HEK293 (cell line): Measurements from ENCODE around the gene CYP2D6.
"Not testable (repeated sequence)": the region's sequence is repeated elsewhere in the genome, so short reads cannot be mapped to it uniquely, and the experiment has no call there.

Experiments used
- CTCF ChIA-PET: fragments of 350-600 bp; formaldehyde crosslinking; extraction: SDS; loops from one replicate; lab custom pipeline; 2021; ENCODE audit warnings: antibody characterized with exemption; lab: Yijun Ruan, JAX
- POLR2A ChIA-PET: fragments of 300-600 bp; formaldehyde crosslinking; extraction: SDS; loops from one replicate; lab custom pipeline; 2020; ENCODE audit warnings: antibody characterized with exemption, inconsistent platforms; lab: Yijun Ruan, JAX
- H3K27ac ChIP-seq: fragments of 200-500 bp; sonication (Bioruptor generic); 2 replicates; pipeline ENCODE4 v1.5.1; 2014; ENCODE audit warnings: low read depth, low read length, control low read depth, inconsistent platforms; ENCODE audit errors: extremely low read depth
- H3K36me3 ChIP-seq, 2 experiments: fragments of 200-500 bp in 1 of 2; sonication (Bioruptor generic) in 1 of 2; 1 replicate in 1 of 2; 2 replicates in 1 of 2; pipeline ENCODE4 v1.5.1; 2014 to 2017; ENCODE audit warnings: inconsistent platforms in 2 of 2, low read length in 2 of 2; ENCODE audit not compliant: control insufficient read depth in 2 of 2, insufficient read depth in 1 of 2
- H3K4me1 ChIP-seq: fragments of 200-500 bp; sonication (Bioruptor generic); 2 replicates; pipeline ENCODE4 v1.5.1; 2014; ENCODE audit warnings: mild to moderate bottlenecking, low read length, inconsistent platforms; ENCODE audit not compliant: control insufficient read depth, insufficient read depth
- H3K4me3 ChIP-seq: 2 replicates; pipeline ENCODE4 v1.5.1; 2011; ENCODE audit warnings: low read depth, mild to moderate bottlenecking, control low read depth, low read length, moderate library complexity
- H3K9me3 ChIP-seq: fragments of 200-500 bp; sonication (Bioruptor generic); 2 replicates; pipeline ENCODE4 v1.5.1; 2014; ENCODE audit warnings: low read depth, low read length, inconsistent platforms; ENCODE audit not compliant: control insufficient read depth, insufficient read depth
- BCL11B ChIP-seq: fragments of 450-650 bp; formaldehyde crosslinking; IDR thresholded peaks from 2 replicates; pipeline ENCODE4 v1.5.1; 2016; ENCODE audit warnings: low read depth, missing biosample characterization, missing genetic modification characterization
- BCL6B ChIP-seq: fragments of 450-650 bp; formaldehyde crosslinking; IDR thresholded peaks from 2 replicates; pipeline ENCODE4 v1.5.1; 2017; ENCODE audit warnings: missing biosample characterization, missing genetic modification characterization
- GLIS2 ChIP-seq: fragments of 450-650 bp; formaldehyde crosslinking; IDR thresholded peaks from 2 replicates; pipeline ENCODE4 v1.5.1; 2016; ENCODE audit warnings: missing biosample characterization, missing genetic modification characterization
- HOXC10 ChIP-seq: sonication (generic); formaldehyde crosslinking; IDR thresholded peaks from 2 replicates; pipeline ENCODE4 v1.8.1; 2023; ENCODE audit warnings: mild to moderate bottlenecking, missing genetic modification reagents
- REPIN1 ChIP-seq: fragments of 450-650 bp; formaldehyde crosslinking; IDR thresholded peaks from 2 replicates; pipeline ENCODE4 v1.5.1; 2017; ENCODE audit warnings: missing biosample characterization, missing genetic modification characterization, low read depth
- REST ChIP-seq: fragments of 450-650 bp; formaldehyde crosslinking; IDR thresholded peaks from 2 replicates; pipeline ENCODE4 v1.5.1; 2016; ENCODE audit warnings: missing biosample characterization, missing genetic modification characterization
- ZBTB44 ChIP-seq: fragments of 450-650 bp; IDR thresholded peaks from 2 replicates; pipeline ENCODE4 v1.5.1; 2018; ENCODE audit warnings: missing biosample characterization, mild to moderate bottlenecking, missing genetic modification characterization
- ZNF112 ChIP-seq: fragments of 450-650 bp; formaldehyde crosslinking; IDR thresholded peaks from 2 replicates; pipeline ENCODE4 v1.5.0; 2017; ENCODE audit warnings: missing biosample characterization, missing genetic modification characterization
- ZNF138 ChIP-seq: fragments of 450-650 bp; formaldehyde crosslinking; IDR thresholded peaks from 2 replicates; pipeline ENCODE4 v1.5.1; 2016; ENCODE audit warnings: missing biosample characterization, missing genetic modification characterization, borderline replicate concordance
- ZNF426 ChIP-seq: fragments of 450-650 bp; formaldehyde crosslinking; IDR thresholded peaks from 2 replicates; pipeline ENCODE4 v1.5.1; 2017; ENCODE audit warnings: missing biosample characterization, missing genetic modification characterization, mild to moderate bottlenecking, inconsistent platforms, moderate library complexity
- ZNF513 ChIP-seq: fragments of 450-650 bp; IDR thresholded peaks from 2 replicates; pipeline ENCODE4 v1.5.1; 2018; ENCODE audit warnings: missing biosample characterization, missing genetic modification characterization
- ZNF561 ChIP-seq: fragments of 450-650 bp; IDR thresholded peaks from 2 replicates; pipeline ENCODE4 v1.5.1; 2018; ENCODE audit warnings: missing biosample characterization, missing genetic modification characterization, borderline replicate concordance
- ZNF626 ChIP-seq: fragments of 450-650 bp; sonication (Bioruptor Pico); formaldehyde crosslinking; IDR thresholded peaks from 2 replicates; pipeline ENCODE4 v1.5.1; 2018; ENCODE audit warnings: missing biosample characterization, missing genetic modification characterization, inconsistent platforms
- ZNF658 ChIP-seq: fragments of 450-650 bp; formaldehyde crosslinking; IDR thresholded peaks from 2 replicates; pipeline ENCODE4; 2016; ENCODE audit warnings: missing biosample characterization, missing genetic modification characterization

CYP2D6 gene

GRCh38 chr22:42141307-42142057, 10.9 kb upstream of the CYP2D6 start:
- H3K9me3 ChIP-seq, H3K27ac ChIP-seq, CTCF ChIA-PET, H3K4me3 ChIP-seq, H3K4me1 ChIP-seq, POLR2A ChIA-PET: not testable (repeated sequence)
- H3K36me3 ChIP-seq, result peaks cover 0 to 20% of the 10 kb centered on the region in 2 experiments; a peak in 2 of 3 replicates

- CTCF ChIA-PET, H3K27ac ChIP-seq, POLR2A ChIA-PET, H3K4me1 ChIP-seq, H3K9me3 ChIP-seq, H3K4me3 ChIP-seq: not testable (repeated sequence)
- peaks cover 0 to 20% of the 10 kb centered on the region in 2 experiments; a peak in 1 of 3 replicates for H3K36me3 ChIP-seq
Measured at GRCh38 chr22:42140153-42140552, 9.5 kb upstream of the CYP2D6 start.

- H3K9me3 ChIP-seq, H3K4me3 ChIP-seq, H3K4me1 ChIP-seq, POLR2A ChIA-PET, H3K27ac ChIP-seq: not testable (repeated sequence)
- CTCF ChIA-PET, result interaction anchor here (0.8 kb wide), 1 partner anchor 27 kb away, joined by 3 read pairs; no protein-coding TSS in a partner anchor
- peaks cover 0 to 20% of the 10 kb centered on the region in 2 experiments; a peak in 1 of 3 replicates for H3K36me3 ChIP-seq
Measured at GRCh38 chr22:42139508-42139907, 8.9 kb upstream of the CYP2D6 start.

GRCh38 chr22:42138972-42139371, 8.4 kb upstream of the CYP2D6 start:
- Histone ChIP-seq H3K9me3 (no peaks in the 10 kb centered on the region), H3K27ac (no peak overlapping the region), H3K4me3 (no peak overlapping the region), H3K36me3 (peaks cover 0 to 14% of the 10 kb centered on the region in 2 experiments; a peak in 1 of 3 replicates), H3K4me1 (no peaks in the 10 kb centered on the region)
- TF ChIP-seq REPIN1 (no peak), ZNF513 (no peak)
- ChIA-PET CTCF (interaction anchor here (0.8 kb wide), 1 partner anchor 26 kb away, joined by 3 read pairs; no protein-coding TSS in a partner anchor), POLR2A (no interaction called here)

GRCh38 chr22:42138122-42138770, 7.6 kb upstream of the CYP2D6 start:
- no peaks in the 10 kb centered on the region for H3K4me1 ChIP-seq
- ChIA-PET CTCF (interaction anchor here (0.8 kb wide), 1 partner anchor 26 kb away, joined by 3 read pairs; no protein-coding TSS in a partner anchor), POLR2A (no interaction called here)
- no peaks in the 10 kb centered on the region for H3K9me3 ChIP-seq
- H3K4me3 ChIP-seq, result no peak overlapping the region
- H3K36me3 ChIP-seq, result peaks cover 0 to 14% of the 10 kb centered on the region in 2 experiments; a peak in 1 of 3 replicates
- no peak overlapping the region for H3K27ac ChIP-seq
- no peak for TF ChIP-seq ZBTB44
- no peak for TF ChIP-seq BCL6B (tag by site-specific recombination)
- TF ChIP-seq REST (tag by site-specific recombination), result no peak
- TF ChIP-seq ZNF112 (tag by site-specific recombination), result no peak
- TF ChIP-seq ZNF626 (tag by site-specific recombination), result no peak
- TF ChIP-seq BCL11B (tag by site-specific recombination), result no peak
- TF ChIP-seq GLIS2, result no peak
- no peak for TF ChIP-seq ZNF658
- TF ChIP-seq ZNF426 (tag by site-specific recombination), result no peak
- TF ChIP-seq ZNF138 (tag by site-specific recombination), result no peak
- no peak for TF ChIP-seq HOXC10
- no peak for TF ChIP-seq ZNF561 (tag by site-specific recombination)
